SH-SY5Y (cell line): ENCODE data around the gene SKIC2.
A peak's percentile ranks its signal among the peaks of the same experiment; 100 is the strongest.

Experiments
- GATA2 ChIP-seq: IDR thresholded peaks from 2 replicates; pipeline ENCODE4 v1.6.1; 2011; ENCODE audit warnings: mild to moderate bottlenecking, low read depth, low read length
- GATA3 ChIP-seq: IDR thresholded peaks from 2 replicates; pipeline ENCODE4 v1.6.1; 2011; ENCODE audit warnings: low read depth, mild to moderate bottlenecking, low read length, moderate library complexity

The SKIC2 gene

DNA sequence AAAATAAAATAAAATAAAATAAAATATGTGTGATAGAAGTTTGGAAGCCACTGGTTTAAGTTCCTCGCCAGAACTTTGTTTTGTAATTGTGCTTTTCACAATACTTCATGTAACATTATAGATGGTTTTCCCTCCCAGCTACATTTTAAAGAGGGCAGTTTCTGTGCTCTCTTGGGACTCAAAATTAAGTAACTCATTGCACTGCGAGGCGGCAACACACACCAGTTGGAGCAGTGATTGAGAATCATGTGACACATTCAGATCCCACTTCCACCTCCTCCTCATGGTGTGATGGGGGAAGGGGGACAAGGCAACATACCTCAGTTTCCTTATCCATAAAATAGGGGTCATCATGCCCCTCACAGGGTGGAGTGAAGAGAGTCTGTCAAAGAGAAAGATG, 24.0 kb upstream of the SKIC2 start:
- TF ChIP-seq GATA3: no peak
- no peak for TF ChIP-seq GATA2

DNA sequence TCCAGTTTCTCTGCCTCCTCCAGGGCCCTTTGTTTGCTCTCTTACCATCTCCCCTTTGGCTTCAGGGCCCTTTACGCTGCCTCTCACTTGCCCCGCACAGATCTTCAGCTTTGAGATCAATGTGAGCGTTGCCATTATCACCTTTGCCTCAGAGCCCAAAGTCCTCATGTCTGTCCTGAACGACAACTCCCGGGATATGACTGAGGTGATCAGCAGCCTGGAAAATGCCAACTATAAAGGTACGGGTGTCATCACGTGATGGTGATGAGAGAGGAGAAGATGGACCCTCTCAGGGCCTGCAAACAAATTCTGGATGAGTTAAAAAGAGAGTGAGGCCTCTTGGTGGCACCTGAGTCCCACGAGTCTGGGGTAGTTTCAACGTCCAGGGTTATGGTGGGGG, 23.2 kb upstream of the SKIC2 start:
- no peak for TF ChIP-seq GATA3
- no peak for TF ChIP-seq GATA2

DNA sequence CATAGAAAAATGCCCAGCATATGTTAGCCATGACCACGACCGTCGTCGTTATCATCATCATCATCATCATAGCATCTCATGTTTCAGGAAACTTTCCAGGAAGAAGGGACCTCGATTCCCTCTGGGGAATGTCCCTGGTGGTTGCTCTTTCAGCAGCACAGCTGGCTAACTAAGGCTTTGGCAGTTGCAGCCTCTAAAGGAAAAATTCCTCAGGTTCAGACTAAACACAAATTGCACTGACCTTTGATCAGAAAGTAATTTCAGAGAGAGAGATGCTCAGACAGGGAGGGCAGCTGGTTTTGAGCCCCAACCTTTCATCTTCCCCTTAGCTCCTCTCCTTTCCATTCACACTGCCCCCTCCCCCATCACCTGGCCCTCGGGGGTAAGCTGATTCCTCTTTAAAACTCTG, 18.7 kb upstream of the SKIC2 start:
- TF ChIP-seq GATA3: no peak
- no peak for TF ChIP-seq GATA2

DNA sequence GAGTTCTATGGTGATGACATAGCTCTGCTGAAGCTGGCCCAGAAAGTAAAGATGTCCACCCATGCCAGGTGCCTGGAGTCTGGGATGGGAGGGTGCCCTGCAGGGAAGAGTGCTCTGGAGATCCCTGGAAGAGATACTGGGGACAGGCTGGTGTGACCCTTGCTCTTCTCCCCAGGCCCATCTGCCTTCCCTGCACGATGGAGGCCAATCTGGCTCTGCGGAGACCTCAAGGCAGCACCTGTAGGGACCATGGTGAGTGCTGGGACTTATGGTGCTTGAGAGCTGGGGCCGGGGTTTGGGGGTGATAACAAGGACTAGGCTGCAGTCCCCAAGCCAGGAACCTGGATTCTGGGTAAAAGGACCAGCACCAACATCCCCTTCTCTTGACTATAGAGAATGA, 15.2 kb upstream of the SKIC2 start:
- TF ChIP-seq GATA2: peak; percentile 23; the same call in 1 of the 2 replicates
- TF ChIP-seq GATA3: no peak

DNA sequence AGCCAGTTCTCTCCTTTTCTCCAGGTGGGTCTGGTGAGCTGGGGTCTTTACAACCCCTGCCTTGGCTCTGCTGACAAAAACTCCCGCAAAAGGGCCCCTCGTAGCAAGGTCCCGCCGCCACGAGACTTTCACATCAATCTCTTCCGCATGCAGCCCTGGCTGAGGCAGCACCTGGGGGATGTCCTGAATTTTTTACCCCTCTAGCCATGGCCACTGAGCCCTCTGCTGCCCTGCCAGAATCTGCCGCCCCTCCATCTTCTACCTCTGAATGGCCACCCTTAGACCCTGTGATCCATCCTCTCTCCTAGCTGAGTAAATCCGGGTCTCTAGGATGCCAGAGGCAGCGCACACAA, 13.8 kb upstream of the SKIC2 start:
- TF ChIP-seq GATA2: no peak
- TF ChIP-seq GATA3: no peak

DNA sequence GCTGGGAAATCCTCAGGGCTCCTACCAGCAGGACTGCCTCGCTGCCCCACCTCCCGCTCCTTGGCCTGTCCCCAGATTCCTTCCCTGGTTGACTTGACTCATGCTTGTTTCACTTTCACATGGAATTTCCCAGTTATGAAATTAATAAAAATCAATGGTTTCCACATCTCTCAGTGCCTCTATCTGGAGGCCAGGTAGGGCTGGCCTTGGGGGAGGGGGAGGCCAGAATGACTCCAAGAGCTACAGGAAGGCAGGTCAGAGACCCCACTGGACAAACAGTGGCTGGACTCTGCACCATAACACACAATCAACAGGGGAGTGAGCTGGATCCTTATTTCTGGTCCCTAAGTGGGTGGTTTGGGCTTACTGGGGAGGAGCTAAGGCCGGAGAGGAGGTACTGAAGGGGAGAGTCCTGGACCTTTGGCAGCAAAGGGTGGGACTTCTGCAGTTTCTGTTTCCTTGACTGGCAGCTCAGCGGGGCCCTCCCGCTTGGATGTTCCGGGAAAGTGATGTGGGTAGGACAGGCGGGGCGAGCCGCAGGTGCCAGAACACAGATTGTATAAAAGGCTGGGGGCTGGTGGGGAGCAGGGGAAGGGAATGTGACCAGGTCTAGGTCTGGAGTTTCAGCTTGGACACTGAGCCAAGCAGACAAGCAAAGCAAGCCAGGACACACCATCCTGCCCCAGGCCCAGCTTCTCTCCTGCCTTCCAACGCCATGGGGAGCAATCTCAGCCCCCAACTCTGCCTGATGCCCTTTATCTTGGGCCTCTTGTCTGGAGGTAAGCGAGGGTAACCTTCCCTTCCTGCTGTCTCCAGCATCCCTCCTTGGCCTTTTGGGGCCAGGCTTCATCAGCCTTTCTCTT, 13.2 kb upstream of the SKIC2 start, which contains the start of gene CFB:
Gene CFB, plus strand, starts transcription at position 589 of the 863 bp plus-strand sequence. Its CDS starts 127 bp downstream, at position 716.
- TF ChIP-seq GATA3: no peak

DNA sequence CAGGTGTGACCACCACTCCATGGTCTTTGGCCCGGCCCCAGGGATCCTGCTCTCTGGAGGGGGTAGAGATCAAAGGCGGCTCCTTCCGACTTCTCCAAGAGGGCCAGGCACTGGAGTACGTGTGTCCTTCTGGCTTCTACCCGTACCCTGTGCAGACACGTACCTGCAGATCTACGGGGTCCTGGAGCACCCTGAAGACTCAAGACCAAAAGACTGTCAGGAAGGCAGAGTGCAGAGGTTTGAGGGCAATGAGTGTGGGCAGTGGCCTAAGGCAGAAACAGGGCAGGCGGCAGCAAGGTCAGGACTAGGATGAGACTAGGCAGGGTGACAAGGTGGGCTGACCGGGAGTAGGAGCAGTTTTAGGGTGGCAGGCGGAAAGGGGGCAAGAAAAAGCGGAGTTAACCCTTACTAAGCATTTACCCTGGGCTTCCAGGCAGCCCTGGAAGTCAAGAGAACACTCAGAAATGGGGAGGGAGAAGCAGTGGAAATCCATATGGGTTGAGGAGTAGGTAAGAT, 12.5 kb upstream of the SKIC2 start:
- TF ChIP-seq GATA2: no peak
- no peak for TF ChIP-seq GATA3

DNA sequence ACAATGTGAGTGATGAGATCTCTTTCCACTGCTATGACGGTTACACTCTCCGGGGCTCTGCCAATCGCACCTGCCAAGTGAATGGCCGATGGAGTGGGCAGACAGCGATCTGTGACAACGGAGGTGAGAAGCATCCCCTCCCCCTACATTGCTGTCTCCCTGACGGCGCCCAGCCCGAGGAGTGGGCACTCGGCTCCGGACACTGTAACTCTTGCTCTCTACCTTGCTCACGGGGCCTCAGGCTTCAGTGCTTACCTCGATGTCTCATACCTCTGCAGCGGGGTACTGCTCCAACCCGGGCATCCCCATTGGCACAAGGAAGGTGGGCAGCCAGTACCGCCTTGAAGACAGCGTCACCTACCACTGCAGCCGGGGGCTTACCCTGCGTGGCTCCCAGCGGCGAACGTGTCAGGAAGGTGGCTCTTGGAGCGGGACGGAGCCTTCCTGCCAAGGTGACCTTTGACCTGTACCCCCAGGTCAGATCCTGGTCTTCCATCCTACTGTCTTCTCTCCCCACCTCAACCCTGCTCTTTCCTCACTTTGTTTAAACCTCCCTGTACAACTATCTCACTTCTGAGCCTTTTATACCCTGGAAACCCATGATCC, 11.8 kb upstream of the SKIC2 start:
- TF ChIP-seq GATA3: no peak
- TF ChIP-seq GATA2: no peak

DNA sequence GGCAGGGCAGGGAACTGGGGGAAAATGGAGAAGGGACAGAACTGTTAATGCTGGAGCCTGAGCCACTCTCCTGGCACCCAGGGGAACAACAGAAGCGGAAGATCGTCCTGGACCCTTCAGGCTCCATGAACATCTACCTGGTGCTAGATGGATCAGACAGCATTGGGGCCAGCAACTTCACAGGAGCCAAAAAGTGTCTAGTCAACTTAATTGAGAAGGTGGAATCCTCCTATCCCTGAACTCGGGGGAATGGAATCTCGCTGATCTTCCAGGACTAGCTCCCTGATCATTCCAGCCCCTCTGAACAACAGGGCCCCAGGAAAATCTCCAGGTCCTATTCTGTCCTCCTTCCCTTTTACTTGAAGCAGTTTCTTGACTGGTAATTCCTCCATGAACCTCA, 11.1 kb upstream of the SKIC2 start:
- TF ChIP-seq GATA2 (no peak), GATA3 (no peak)

DNA sequence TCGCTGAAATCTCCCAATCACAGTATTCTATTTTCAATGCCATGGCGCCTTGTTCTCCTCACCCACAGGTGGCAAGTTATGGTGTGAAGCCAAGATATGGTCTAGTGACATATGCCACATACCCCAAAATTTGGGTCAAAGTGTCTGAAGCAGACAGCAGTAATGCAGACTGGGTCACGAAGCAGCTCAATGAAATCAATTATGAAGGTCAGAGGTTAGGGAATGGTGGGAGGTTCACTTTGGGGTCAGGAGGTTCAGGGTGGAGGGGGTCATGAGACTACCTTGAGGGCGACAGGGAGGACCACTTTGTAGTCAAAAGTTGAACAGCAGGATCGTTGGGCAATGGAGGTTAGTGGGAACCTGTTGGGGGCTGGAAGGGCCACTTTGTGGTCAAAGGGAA, 10.7 kb upstream of the SKIC2 start:
- TF ChIP-seq GATA3: no peak
- no peak for TF ChIP-seq GATA2

DNA sequence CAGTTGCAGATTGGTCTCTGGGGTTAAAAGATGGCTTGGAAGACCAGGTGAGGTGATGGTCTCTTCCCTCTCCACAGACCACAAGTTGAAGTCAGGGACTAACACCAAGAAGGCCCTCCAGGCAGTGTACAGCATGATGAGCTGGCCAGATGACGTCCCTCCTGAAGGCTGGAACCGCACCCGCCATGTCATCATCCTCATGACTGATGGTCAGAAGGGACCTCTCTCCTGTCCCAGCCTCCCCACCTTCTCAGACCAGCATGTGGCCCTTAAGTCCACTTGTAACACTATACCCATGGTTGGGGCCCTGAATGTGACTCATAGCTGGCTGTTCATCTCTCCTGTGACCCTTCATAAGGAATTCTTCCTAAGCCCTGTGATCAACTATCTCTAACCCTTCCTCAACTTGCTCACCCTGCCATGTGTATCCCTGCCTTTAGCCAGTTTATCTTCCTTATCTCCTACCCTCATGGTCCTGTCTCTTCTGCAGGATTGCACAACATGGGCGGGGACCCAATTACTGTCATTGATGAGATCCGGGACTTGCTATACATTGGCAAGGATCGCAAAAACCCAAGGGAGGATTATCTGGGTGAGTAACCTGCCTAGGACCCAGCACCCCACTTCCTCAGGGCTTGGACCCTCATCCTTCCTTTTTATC, 10.1 kb upstream of the SKIC2 start:
- TF ChIP-seq GATA3 (no peak), GATA2 (no peak)

DNA sequence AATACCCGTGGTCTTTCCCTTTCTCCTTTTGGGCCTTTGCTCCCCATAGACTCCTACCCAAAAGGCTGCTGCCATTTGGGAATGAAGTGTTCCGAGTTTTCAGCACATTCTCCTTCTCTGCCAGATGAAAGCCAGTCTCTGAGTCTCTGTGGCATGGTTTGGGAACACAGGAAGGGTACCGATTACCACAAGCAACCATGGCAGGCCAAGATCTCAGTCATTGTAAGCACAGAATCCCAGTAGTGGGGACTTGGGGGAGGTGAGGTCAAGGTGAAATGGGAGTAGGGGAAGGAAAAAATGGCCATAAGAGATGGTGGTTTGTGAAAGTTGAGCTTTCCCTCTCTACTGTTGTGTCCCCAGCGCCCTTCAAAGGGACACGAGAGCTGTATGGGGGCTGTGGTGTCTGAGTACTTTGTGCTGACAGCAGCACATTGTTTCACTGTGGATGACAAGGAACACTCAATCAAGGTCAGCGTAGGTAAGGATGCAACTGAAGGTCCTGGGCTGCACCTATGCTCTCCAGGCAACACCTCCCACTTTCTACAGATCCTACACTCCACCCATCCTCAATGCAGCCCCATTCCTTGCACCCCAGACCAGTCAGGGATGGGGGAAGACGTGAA, 8.9 kb upstream of the SKIC2 start:
- TF ChIP-seq GATA3 (no peak), GATA2 (no peak)

DNA sequence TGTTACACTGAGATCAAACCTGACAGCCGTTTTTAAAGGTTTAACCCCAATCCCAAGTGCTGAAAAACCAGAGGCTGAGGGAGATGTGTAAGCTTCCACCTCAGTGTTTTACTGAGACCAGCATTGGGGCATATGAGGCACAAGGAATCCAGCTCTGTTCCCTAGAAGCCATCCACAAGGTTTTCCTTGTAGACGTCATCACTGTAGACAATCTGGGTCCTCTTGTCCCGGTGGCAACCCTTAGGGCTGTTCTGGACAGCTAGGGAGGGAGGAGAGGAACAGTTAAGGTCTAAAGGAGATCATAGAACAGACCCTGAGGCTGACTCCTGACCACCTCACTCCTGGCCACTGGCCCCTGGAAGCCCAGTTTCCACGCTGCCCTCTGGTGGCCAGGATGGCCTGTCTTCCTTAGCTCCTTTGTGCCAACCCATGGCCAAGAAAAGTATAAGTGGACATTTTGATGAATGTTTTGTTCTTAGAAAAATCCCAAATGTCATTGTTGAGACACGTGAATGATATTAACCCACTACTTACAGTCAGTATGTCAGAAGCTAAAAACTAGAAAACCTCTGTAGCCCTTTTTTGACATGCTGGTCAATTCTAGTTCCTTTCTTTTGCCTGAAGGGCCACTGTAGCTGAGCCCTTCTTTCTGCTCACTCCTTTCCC, 6.7 kb upstream of the SKIC2 start:
- TF ChIP-seq GATA2 (no peak), GATA3 (no peak)

DNA sequence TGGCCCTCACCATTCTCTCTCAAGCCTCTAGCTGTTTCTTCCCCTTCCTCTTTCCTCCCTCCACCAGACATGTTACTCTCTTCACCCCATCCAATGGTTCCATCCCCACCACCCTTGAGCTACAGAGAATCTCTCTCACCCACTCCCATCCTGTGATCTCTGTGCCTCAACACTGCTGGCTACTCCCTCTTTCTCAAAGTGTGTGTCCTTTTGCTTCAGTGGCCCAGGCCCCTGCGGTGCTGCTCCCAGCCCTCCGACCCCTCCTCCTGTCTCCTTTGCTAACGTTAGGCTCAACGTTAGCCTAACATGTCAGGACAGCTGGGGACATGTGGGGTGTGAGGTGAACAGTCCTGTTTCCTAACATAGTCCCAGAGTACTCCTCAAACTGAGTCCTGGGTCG, 6.1 kb upstream of the SKIC2 start:
- TF ChIP-seq GATA2 (no peak), GATA3 (no peak)
